Umbilical cord (tissue), 2 donors: ENCODE data around the gene ADORA2B. TPM values are rescaled to one million over a fixed set of nuclear protein-coding genes. Genes with fewer than 3 reads are reported as not detected.
"Not testable (repeated sequence)": the region's sequence is repeated elsewhere in the genome, so short reads cannot be mapped to it uniquely, and the experiment has no call there.

Experiments
- DNase-seq: peaks from one replicate; pipeline ENCODE4 v3.0.0-alpha.2; 2015; ENCODE audit warnings: low spot score
- total RNA-seq: library from RNA; depleted of rRNA; stranded (reverse); fragments of >200 nt; gene quantifications from one replicate; pipeline ENCODE4 v1.2.3, GENCODE V29; 2014; ENCODE audit warnings: low replicate concordance; ENCODE audit not compliant: insufficient read depth

The ADORA2B gene
- total RNA-seq, 1 donor from 2014 or later: 13.5 TPM

- DNase-seq: no peak
Measured at GRCh38 chr17:15952916-15953790, 8.2 kb downstream of the ADORA2B start.

DNA sequence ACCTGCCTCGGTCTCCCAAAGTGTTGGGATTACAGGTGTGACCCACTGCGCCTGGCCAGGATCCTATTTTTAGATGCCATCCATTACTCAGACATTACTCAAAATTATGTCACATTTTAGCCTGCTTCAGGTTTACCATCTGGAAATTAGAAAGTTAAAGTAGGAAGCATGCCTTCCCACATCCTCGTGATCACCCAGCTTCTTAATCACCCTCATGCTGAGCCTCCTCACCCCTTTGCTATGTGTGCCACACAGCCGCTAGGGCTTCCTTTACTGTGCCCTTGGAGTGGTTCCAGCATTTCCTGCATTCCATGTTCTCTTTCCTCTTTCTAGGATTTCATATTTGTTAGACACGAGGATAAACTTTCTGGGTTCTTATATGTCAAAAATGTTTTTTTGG lies 9.3 kb downstream of the ADORA2B start:
- no peak for DNase-seq

DNA sequence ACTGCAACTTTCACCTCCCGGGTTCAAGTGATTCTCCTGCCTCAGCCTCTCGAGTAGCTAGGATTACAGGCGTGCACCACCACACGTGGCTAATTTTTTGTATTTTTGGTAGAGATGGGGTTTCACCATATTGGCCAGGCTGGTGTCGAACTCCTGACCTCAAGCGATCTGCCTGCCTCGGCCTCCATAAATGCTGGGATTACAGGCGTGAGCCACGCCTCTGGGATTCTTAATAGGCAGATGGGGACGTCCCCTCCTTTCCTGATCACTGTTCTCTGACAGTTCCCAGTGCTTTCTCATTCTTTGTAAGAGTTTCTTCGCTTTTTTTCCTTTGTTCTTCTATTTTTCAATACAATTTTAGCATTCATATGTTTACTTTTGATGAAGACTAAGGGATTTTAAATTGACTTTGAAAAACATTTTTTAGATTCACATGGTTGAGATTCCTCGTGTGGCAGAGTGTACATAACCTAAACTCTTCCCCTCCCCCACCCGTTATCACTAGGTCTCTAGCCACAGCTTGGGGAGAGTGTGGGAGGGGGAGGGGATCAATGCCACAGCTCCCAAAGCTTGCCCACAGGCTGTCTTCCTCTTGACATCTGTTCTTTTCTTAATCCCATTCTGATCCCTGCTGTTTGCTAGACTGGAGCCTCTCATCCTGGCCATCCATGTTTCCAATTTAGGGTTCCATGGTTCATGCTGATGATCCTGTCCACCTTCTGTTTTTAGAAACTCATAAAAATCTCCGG lies 11.0 kb downstream of the ADORA2B start:
- peak; percentile 25 for DNase-seq

DNA sequence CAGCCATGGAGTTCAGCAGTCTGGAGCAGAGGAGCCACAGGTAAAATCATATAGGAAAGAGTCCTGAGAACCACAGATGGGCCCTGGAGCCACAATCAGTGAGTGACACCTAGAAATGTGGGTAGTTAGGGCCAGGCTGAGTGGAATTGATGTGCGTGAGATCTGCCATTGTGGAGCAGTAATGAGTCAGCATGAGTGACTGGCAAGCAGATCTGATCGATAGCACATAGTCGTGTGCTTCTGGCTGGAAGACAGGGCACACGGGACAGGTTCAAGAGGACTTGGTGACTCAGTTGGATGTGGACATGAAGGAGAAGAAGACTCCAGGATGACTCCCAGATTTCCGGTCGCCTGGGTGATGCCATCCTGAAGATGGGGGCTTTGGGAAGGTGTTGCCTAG lies 12.3 kb downstream of the ADORA2B start:
- no peak for DNase-seq

GRCh38 chr17:15957608-15958307 lies 12.8 kb downstream of the ADORA2B start:
- no peak for DNase-seq

DNA sequence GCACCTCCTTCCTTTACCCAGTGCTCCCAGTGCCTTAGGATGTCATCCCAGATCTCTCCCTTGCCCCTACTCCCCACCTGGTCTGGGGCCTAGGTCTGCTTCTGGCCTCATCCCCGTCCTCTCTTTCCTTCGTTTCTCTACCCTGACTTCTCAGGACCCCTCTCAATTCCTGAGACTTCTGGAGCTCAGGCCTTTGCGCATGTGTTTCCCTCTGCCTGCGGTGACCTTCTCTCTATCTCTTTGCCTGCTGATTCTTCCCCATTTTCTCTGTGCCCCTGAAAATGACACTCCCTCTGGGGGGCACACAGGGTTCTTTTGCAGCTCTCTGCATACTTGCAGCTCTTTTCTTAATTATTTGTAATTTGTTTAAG lies 13.5 kb downstream of the ADORA2B start:
- DNase-seq: no peak

DNA sequence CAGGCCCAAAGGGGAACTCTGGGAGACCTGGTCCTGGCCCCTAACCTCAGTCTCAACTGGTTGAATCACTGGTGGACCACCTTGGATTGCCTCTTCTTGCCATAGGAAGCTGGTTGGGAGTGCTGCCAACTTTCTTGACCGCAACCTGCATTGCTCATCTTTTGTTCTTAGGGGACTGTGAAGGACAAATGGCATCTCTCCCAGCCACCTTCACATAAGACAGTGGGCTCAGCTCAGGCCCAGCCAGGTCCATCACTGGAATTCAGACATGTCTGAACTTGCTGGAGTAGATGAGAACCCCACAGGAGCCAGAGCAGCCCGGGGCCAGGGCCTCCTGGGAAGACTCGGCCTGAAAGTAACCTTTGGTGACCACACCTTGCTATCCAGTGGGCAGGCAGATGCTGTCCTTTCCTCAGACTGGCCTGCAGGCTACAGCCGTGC lies 18.8 kb downstream of the ADORA2B start:
- DNase-seq: no peak

- no peak for DNase-seq
Measured at GRCh38 chr17:15965528-15965927, 20.6 kb downstream of the ADORA2B start.

DNA sequence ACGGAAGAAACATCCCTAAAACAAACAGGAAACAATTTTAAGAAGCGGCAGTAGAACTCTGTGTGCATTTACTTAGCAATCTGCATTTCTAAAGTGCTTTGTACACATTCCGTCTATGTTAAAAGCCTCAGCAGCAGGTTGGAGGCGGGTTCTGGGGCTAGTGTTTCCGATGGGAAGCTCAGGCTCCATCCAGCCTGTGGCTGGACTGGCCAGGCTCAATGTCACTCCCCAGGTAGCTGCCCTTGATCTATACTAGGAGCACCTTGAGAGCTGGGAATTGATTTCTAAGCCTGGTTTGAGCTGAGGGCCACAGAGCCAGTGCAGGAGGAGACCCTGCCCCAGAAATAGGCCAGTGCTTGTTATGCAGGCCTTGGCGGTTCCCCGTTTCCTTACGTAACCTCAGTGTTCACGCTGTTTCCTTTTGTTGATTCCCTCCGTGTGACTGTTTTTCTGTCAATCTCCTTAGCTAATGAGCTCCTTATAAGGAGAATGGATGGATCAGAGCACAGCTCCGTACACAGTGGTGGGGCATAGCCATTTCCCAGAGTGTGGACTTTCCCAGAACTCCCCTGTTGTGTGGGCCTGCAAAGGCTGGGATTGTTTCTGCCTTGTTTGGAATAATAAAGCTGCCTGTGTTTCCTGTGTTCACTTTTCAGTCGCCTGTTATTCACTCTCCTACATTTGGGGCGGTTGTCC lies 21.4 kb downstream of the ADORA2B start:
- DNase-seq: peak; percentile 23

GRCh38 chr17:15966879-15967248 lies 21.9 kb downstream of the ADORA2B start:
- no peak for DNase-seq

GRCh38 chr17:15967706-15968399 lies 22.9 kb downstream of the ADORA2B start:
- DNase-seq: no peak

DNA sequence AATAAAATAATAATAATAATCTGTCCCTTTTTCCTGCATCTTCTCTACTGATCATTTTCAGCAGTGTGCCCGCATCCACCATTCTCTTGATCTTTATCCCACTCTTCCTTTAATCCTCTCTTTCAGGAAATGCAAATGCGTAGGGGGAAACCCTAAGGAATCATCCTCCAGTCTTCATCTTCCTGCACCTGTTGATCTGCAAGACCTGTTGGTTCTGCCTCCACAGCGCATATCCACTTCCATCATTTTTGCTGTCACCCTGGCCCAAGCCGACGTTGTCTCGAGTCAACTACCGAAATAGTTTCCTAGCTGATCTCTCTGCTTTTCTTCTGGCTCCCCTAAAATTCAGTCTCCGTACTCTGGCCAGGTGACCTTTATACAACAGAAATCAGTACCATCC lies 24.5 kb downstream of the ADORA2B start:
- no peak for DNase-seq

DNA sequence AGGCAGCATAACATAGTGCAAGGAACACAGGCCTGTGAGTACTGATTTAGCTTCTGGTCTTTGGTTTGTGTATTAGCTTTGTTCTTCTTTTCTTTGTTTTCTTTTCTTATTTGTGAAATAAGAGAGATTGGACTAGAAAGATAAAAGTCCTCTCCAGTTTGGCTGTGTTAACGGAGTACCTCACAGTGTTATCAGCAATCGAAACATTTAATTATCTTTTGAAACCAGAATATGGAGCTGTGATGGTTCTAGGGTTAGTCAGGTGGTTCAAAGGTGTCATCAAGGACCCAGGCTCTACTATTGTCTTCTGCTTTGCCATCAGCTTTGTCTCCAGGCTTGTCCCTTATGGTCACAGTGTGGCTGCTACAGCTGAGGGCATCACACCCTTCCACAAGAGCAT lies 25.6 kb downstream of the ADORA2B start:
- DNase-seq: no peak

GRCh38 chr17:15971098-15971678 lies 26.3 kb downstream of the ADORA2B start:
- no peak for DNase-seq

DNA sequence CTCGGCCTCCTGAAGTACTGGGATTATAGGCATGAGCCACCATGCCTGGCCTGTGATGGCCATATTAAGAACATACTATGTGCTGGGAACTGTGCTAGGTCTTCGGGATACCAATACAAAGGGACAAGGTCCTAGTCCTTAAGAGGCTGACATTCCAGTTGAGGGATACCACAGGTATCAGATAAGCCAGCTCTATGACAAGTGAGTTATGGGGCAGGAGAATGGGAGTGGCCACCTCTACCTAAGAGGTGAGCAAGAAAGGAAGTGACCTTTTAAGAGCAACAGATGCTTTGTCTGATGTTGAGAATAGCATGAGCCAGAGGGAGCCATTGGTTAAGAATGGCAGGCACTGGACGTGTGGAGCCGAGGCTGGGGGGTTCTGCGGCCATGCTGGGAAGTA lies 27.0 kb downstream of the ADORA2B start:
- no peak for DNase-seq

- no peak for DNase-seq
Measured at GRCh38 chr17:15972497-15972951, 27.6 kb downstream of the ADORA2B start.

DNA sequence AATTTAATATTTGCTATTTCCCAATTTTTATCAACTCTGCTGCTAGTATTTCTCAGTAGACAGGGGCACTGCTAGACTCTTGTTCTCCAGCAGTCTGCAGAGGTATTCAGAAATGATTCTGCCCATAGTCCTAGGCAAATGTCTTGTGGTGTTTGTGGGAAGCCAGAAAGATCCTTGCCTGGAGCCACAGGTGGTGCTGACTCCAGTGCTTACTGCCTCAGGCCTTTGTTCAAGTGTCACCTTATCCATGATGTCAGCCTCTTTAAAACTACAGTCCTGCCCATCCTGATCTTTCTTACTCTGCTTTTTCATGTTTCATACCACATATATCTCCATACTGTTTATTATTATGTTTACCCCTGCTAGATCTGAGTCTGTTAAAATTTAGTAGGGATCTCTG lies 28.1 kb downstream of the ADORA2B start:
- DNase-seq: no peak

GRCh38 chr17:15973834-15974233 lies 28.9 kb downstream of the ADORA2B start:
- no peak for DNase-seq

GRCh38 chr17:15977894-15978293 lies 33.0 kb downstream of the ADORA2B start:
- no peak for DNase-seq

GRCh38 chr17:15978606-15979005 lies 33.7 kb downstream of the ADORA2B start:
- peak; percentile 18 for DNase-seq

GRCh38 chr17:15979013-15979412 lies 34.1 kb downstream of the ADORA2B start:
- not testable (repeated sequence) for DNase-seq
